ENCODE measurements around the gene MCAM. TPM values are rescaled to one million over a fixed set of nuclear protein-coding genes. Genes with fewer than 3 reads are reported as not detected.

Gene MCAM
- total and polyA plus RNA-seq, 2 of the 8 experiments (the other 6 are each of a cell fraction or from before 2014, with no cell fraction given) = 22.4 to 32.2 TPM

GRCh38 chr11:119316729-119317591 lies at the start of gene MCAM (continued):
- TF ChIP-seq SIN3A (conservative IDR thresholded peaks at IDR 0.05 in 1 of 2, IDR thresholded peaks at IDR 0.05 in 1 of 2; ENCODE audit: low read depth in 1 of 2, low read length in 2 of 2) (peak; percentile 30 to 32; a peak in 1 of 4 replicates), PHF8 (conservative IDR thresholded peaks at IDR 0.05; ENCODE audit: low read depth, low read length) (peak; percentile 48; the same call in 1 of the 2 replicates), HDAC6 (IDR thresholded peaks at IDR 0.05; ENCODE audit: low read depth, low read length) (no peak), POLR2A (IDR thresholded peaks at IDR 0.05; ENCODE audit: control extremely low read depth in 1 of 2, low read depth in 2 of 2, low read length in 2 of 2) (peak in 1 of 2 experiments; percentile 39; a peak in 2 of 3 replicates), CREB1 (IDR thresholded peaks at IDR 0.05) (peak; percentile 50; the same call in 1 of the 2 replicates), GABPA (IDR thresholded peaks at IDR 0.05; ENCODE audit: borderline replicate concordance, insufficient read depth, low read length) (0 out of 2 replicates have a peak, but pooled peaks have one; percentile 22), SAP30 (IDR thresholded peaks at IDR 0.05; ENCODE audit: insufficient read depth, insufficient replicate concordance, low read length) (no peak), EZH2 (IDR thresholded peaks at IDR 0.05; ENCODE audit: low read depth, low read length, severe bottlenecking) (peak; percentile 42), TBP (IDR thresholded peaks at IDR 0.05; ENCODE audit: low read depth, low read length) (peak; percentile 48; the same call in 1 of the 2 replicates), HDAC2 (IDR thresholded peaks at IDR 0.05; ENCODE audit: borderline replicate concordance in 1 of 2, low read depth in 2 of 2, low read length in 2 of 2) (no peak), JUND (IDR thresholded peaks at IDR 0.05; ENCODE audit: low read length) (no peak), KDM1A (IDR thresholded peaks at IDR 0.05; ENCODE audit: borderline replicate concordance, low read length) (no peak), TAF7 (optimal IDR thresholded peaks at IDR 0.05; ENCODE audit: borderline replicate concordance, low read depth, low read length) (peak; percentile 80), CBX5 (IDR thresholded peaks at IDR 0.05; ENCODE audit: low read depth, low read length) (no peak)
